GM18517 (cell line): ENCODE measurements around the gene FALEC.
"Not testable (repeated sequence)": the region's sequence is repeated elsewhere in the genome, so short reads cannot be mapped to it uniquely, and the experiment has no call there.

ENCODE experiments used
- ATAC-seq: cut with Tn5 transposase; IDR thresholded peaks from one replicate; pipeline ENCODE4 v1.9.1; 2021; ENCODE audit warnings: mild to moderate bottlenecking, moderate library complexity; ENCODE audit not compliant: unreplicated experiment

Gene FALEC

GRCh38 chr1:150573648-150574071, 58.1 kb downstream of the FALEC start:
- not testable (repeated sequence) for ATAC-seq

- no peak for ATAC-seq
Measured at GRCh38 chr1:150574260-150575071, 58.9 kb downstream of the FALEC start.

- no peak for ATAC-seq
Measured at GRCh38 chr1:150575072-150575489, 59.5 kb downstream of the FALEC start.

GRCh38 chr1:150575518-150576366, 60.2 kb downstream of the FALEC start:
- ATAC-seq: no peak

GRCh38 chr1:150576367-150576711, 60.8 kb downstream of the FALEC start:
- ATAC-seq: no peak

- ATAC-seq: no peak
Measured at GRCh38 chr1:150576794-150577556, 61.4 kb downstream of the FALEC start.

- no peak for ATAC-seq
Measured at GRCh38 chr1:150577557-150578271, 62.2 kb downstream of the FALEC start.

GRCh38 chr1:150578272-150579109, 62.9 kb downstream of the FALEC start:
- no peak for ATAC-seq

- peak; percentile 87 for ATAC-seq
Measured at GRCh38 chr1:150579110-150579944, 63.8 kb downstream of the FALEC start, which contains the start of gene MCL1. TSS of gene MCL1 (minus strand) at chr1:150579610. CDS start at chr1:150579530, 80 bp downstream.

GRCh38 chr1:150579945-150580642, 64.5 kb downstream of the FALEC start:
- ATAC-seq: no peak

- ATAC-seq: not testable (repeated sequence)
Measured at GRCh38 chr1:150580966-150581365, 65.4 kb downstream of the FALEC start.

- ATAC-seq: not testable (repeated sequence)
Measured at GRCh38 chr1:150581437-150581836, 65.9 kb downstream of the FALEC start.

- ATAC-seq: not testable (repeated sequence)
Measured at GRCh38 chr1:150581962-150582361, 66.4 kb downstream of the FALEC start.

- ATAC-seq: no peak
Measured at GRCh38 chr1:150582371-150582770, 66.8 kb downstream of the FALEC start.
